ENCODE results near the gene MICOS13.
A peak's percentile ranks its signal among the peaks of the same experiment; 100 is the strongest.

Gene MICOS13

DNA sequence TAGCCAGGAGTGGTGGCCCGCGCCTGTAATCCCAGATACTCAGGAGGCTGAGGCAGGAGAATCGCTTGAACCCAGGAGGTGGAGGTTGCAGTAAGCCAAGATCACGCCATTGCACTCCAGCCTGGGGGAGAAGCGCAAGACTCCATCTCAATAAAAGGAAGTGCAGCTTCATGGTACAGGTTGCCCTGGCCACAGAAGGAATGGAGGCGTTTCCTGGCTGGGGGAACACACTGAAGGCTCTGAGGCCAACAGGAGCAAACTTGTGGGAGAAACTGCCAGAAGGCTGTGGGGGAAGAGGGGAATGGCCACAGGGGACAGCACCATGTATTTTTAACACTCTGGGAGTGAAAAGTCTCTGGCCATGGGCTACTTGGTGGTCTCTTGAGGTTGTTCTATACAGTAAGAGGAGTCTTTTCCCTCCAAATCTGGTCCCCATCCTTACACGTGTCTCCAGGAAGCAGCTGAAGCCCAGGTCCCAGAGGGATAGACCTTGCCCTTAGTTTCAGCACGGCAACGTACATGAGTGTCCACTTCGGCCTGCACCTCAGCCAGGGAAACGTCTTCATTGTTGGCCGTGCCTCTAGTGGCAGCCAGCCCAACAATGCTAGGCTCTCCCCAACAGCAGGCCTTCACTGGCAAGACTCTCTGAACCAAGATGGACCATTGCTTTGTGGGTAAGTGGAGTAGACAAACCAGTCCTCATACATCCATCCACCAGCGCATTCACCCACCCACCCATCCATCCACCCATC lies 7.4 kb downstream of the MICOS13 start:
- TF ChIP-seq, protein P1, sequence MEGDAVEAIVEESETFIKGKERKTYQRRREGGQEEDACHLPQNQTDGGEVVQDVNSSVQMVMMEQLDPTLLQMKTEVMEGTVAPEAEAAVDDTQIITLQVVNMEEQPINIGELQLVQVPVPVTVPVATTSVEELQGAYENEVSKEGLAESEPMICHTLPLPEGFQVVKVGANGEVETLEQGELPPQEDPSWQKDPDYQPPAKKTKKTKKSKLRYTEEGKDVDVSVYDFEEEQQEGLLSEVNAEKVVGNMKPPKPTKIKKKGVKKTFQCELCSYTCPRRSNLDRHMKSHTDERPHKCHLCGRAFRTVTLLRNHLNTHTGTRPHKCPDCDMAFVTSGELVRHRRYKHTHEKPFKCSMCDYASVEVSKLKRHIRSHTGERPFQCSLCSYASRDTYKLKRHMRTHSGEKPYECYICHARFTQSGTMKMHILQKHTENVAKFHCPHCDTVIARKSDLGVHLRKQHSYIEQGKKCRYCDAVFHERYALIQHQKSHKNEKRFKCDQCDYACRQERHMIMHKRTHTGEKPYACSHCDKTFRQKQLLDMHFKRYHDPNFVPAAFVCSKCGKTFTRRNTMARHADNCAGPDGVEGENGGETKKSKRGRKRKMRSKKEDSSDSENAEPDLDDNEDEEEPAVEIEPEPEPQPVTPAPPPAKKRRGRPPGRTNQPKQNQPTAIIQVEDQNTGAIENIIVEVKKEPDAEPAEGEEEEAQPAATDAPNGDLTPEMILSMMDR (IDR thresholded peaks at IDR 0.05; ENCODE audit: insufficient read depth, low read depth, low read length, missing control alignments): no peak
- DNase-seq (ENCODE audit: low read depth): no peak
- no peak overlapping the region for H3K4me3 ChIP-seq (ENCODE audit: low read depth, low read length)

- no peak for DNase-seq (ENCODE audit: low read depth)
- no peak overlapping the region for H3K4me3 ChIP-seq (ENCODE audit: low read depth, low read length)
- TF ChIP-seq, protein P1 (IDR thresholded peaks at IDR 0.05; ENCODE audit: insufficient read depth, low read depth, low read length, missing control alignments): no peak
Observed at GRCh38 chr19:5671600-5671999, 8.7 kb downstream of the MICOS13 start.

DNA sequence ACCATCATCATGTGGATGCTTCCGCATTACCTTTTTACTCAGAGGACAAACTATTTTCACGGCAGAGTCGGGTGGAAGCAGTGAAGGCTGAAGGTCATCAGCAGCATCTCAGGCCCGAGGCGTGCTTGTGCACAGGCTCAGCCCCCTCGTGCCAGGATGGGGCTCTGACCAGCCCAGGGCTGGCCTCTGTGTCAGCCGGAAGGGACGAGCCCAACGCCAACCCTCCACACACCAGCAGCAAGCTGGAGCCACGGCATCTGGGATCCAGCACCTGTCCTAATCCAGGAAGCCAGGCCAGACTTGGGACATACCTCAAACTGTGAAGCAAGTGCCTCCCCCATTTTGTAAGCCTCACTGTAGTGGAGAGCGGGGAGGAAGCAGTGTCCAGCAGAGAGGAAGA lies 11.1 kb downstream of the MICOS13 start:
- H3K4me3 ChIP-seq (ENCODE audit: low read depth, low read length): no peak overlapping the region
- DNase-seq (ENCODE audit: low read depth): no peak
- TF ChIP-seq, protein P1 (IDR thresholded peaks at IDR 0.05; ENCODE audit: insufficient read depth, low read depth, low read length, missing control alignments): no peak

GRCh38 chr19:5667751-5668271 lies 12.5 kb downstream of the MICOS13 start:
- TF ChIP-seq, protein P1 (IDR thresholded peaks at IDR 0.05; ENCODE audit: insufficient read depth, low read depth, low read length, missing control alignments): no peak
- DNase-seq (ENCODE audit: low read depth): no peak
- H3K4me3 ChIP-seq (ENCODE audit: low read depth, low read length): no peak overlapping the region

DNA sequence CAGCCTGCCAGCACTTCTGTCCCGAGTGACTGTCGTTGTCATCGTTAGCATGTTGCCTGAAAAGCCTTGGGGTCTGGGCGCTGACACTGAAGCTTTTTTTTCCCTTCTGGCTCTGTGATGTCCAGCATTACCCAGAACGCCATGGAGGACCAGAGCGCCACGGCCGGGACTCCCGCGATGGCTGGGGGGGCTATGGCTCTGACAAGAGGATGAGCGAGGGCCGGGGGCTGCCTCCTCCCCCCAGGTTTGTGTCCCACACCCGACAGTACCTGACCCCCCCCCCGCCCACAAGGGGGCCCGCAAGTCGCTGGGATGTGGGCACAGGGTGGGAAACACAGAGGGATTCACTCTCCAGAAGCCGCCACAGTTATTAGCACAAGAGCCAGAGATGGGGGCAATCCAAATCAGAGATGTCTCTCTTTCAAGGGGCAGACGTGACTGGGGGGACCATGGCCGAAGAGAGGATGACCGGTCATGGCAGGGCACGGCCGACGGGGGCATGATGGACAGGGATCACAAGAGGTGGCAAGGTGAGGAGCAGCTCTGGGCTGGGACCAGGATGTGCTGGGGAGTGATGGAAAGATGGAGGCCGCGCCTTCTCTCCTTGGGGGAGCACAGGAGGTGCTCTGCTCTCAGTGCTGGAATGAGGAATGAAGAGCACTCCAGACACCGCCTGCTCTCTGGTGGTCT lies 13.2 kb downstream of the MICOS13 start:
- TF ChIP-seq, protein P1 (IDR thresholded peaks at IDR 0.05; ENCODE audit: insufficient read depth, low read depth, low read length, missing control alignments): no peak
- DNase-seq (ENCODE audit: low read depth): no peak
- no peak overlapping the region for H3K4me3 ChIP-seq (ENCODE audit: low read depth, low read length)

DNA sequence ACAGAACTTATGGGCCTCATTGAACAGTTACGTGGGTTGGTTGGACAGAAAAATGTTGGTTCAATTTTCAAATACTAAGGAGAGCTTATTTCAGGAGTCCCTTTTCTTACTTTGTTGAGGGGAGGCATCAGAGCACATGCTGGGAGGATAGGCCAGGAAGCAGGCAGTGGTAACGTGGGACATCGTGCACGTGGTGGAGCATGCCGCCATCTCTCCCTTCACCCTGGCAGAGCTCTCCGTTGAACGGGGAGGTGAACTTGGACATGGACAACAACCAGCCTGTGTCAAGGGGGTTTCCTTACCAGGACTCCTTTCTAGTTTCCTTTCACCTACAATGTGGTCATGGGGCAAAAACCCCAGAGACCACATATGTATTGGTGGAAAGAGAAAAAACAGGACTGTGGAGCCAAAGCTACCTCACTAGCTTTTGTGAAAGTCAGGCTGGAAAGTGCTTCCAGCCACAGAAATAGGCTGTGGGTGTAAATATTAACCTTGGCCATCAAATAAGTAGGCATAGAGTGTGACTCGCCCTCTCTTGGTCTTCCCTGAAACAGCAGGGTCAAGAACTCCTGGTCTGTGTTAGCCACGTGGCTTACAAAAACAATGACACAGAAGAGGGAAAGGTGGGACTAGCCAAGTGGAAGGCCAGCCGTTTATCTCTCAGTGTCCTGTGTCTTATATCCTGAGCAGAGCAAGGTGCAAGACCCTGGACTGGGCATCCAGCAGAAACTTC lies 14.4 kb downstream of the MICOS13 start:
- TF ChIP-seq, protein P1 (IDR thresholded peaks at IDR 0.05; ENCODE audit: insufficient read depth, low read depth, low read length, missing control alignments): no peak
- no peak overlapping the region for H3K4me3 ChIP-seq (ENCODE audit: low read depth, low read length)
- DNase-seq (ENCODE audit: low read depth): peak; percentile 54
